ENCODE data around the gene GPR87.

GPR87 gene

GRCh38 chr3:151350656-151351055 lies 34.0 kb upstream of the GPR87 start:
- TF ChIP-seq CTCF (IDR thresholded peaks at IDR 0.05; ENCODE audit: insufficient read depth, low read depth, low read length, missing control alignments): no peak
- no peak overlapping the region for H3K4me3 ChIP-seq (ENCODE audit: low read length)
- DNase-seq (ENCODE audit: low read depth): no peak

- no peak for TF ChIP-seq CTCF (IDR thresholded peaks at IDR 0.05; ENCODE audit: insufficient read depth, low read depth, low read length, missing control alignments)
- DNase-seq (ENCODE audit: low read depth): no peak
- no peak overlapping the region for H3K4me3 ChIP-seq (ENCODE audit: low read length)
Measured at GRCh38 chr3:151347432-151347831, 30.8 kb upstream of the GPR87 start.

GRCh38 chr3:151346292-151346691 lies 29.7 kb upstream of the GPR87 start:
- no peak for TF ChIP-seq CTCF (IDR thresholded peaks at IDR 0.05; ENCODE audit: insufficient read depth, low read depth, low read length, missing control alignments)
- DNase-seq (ENCODE audit: low read depth): no peak

GRCh38 chr3:151345859-151346258 lies 29.2 kb upstream of the GPR87 start:
- DNase-seq (ENCODE audit: low read depth): no peak
- no peak overlapping the region for H3K4me3 ChIP-seq (ENCODE audit: low read length)
- TF ChIP-seq CTCF (IDR thresholded peaks at IDR 0.05; ENCODE audit: insufficient read depth, low read depth, low read length, missing control alignments): no peak

More at GRCh38 chr3:151346292-151346691, 29.7 kb upstream of the GPR87 start:
- H3K4me3 ChIP-seq (ENCODE audit: low read length): no peak overlapping the region

- no peak for DNase-seq (ENCODE audit: low read depth)
- TF ChIP-seq CTCF (IDR thresholded peaks at IDR 0.05; ENCODE audit: insufficient read depth, low read depth, low read length, missing control alignments): no peak
- H3K4me3 ChIP-seq (ENCODE audit: low read length): no peak overlapping the region
Measured at GRCh38 chr3:151331696-151332095, 15.1 kb upstream of the GPR87 start.

DNA sequence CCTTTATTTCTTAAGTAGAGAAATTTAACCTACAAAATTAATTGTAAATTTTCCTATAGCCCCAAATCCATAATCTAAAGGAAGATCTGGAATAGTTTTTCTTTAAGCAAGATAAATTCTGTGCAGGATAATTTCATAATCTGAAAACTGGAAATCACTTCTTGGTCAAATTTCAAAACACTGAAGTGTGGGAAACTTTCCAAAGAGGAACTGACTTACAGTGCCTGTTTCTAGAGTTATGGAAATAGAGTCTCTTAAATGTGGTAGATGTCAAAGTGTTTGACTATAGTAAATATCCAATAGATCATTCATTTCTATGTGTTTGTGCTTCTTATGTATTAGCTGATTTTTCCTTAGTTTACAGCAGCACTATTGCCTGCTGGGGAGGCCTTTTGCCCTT lies 14.3 kb upstream of the GPR87 start:
- DNase-seq (ENCODE audit: low read depth): no peak
- TF ChIP-seq CTCF (IDR thresholded peaks at IDR 0.05; ENCODE audit: insufficient read depth, low read depth, low read length, missing control alignments): no peak
- no peak overlapping the region for H3K4me3 ChIP-seq (ENCODE audit: low read length)

DNA sequence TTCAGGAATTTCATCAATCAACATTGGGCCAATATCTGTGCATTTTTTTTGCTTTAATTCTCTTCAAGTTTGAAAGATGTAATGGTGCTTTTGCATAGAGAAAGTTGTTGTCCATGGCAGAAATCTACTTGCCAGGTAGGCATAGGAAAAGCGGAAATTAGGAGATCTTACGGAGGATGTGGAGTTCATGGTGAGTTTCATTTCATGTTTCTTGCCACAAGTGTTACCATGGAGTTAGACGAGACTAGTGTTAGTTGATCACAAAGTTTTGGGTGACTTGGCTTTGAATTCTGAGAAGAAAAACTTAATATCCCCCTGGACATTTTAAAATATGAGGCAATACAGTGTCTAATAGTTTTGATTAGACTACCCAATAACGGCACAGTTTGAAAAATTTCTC lies 13.8 kb upstream of the GPR87 start:
- H3K4me3 ChIP-seq (ENCODE audit: low read length): no peak overlapping the region
- TF ChIP-seq CTCF (IDR thresholded peaks at IDR 0.05; ENCODE audit: insufficient read depth, low read depth, low read length, missing control alignments): no peak
- DNase-seq (ENCODE audit: low read depth): no peak
